AG08396 (cell line): ENCODE data around the gene TNIP1.
A peak's percentile ranks its signal among the peaks of the same experiment; 100 is the strongest.

ENCODE experiments used
- DNase-seq: peaks from one replicate; pipeline ENCODE4 v3.0.0; 2012; ENCODE audit warnings: low spot score, mixed read lengths

The TNIP1 gene

GRCh38 chr5:151039665-151040064, 41.2 kb downstream of the TNIP1 start:
- no peak for DNase-seq

GRCh38 chr5:151038801-151039238, 42.0 kb downstream of the TNIP1 start:
- DNase-seq: no peak

- DNase-seq: no peak
These were observed 42.5 kb downstream of the TNIP1 start for GRCh38 chr5:151038412-151038745.

DNA sequence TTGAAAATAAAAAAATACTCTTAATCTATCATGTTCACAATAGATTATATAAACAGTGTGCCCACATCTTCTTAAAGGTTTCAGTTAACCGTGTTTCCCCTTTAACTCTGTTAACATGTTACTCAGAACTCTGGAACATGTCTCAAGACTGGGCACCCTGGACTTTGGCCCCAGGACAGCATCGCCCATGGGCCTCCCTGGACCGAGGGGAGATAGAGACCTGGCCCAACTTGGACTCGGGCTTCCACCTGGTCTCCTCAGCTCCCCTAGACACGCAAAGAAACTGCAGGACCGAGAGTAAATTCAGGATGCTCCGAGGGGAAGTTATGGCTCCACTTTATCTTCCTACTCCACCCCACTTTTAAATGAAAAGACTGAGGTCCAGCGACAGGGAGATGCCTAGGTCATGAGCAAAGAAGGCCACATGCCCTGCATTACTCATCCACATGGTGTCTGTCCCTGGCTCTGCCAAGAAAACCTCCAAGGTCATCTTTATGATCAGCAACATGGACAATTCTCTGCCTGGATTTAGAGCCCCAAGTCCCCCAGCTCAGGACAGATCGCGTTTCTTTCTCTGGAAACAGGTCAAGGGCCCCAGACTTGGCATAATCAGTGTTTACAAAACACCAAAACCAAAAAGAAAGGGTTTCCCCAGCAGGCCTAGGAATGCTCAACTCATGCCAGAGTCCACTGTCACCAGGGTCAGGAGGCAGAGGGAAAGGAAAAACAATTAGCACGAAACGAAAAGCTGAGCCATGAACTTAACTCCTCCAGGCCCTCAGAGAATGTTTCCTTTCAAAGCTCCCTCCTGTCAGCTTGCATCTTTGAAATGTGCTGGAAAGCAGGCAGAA, 43.0 kb downstream of the TNIP1 start:
- peak; percentile 84 for DNase-seq

GRCh38 chr5:151036556-151036955, 44.3 kb downstream of the TNIP1 start:
- DNase-seq: no peak

DNA sequence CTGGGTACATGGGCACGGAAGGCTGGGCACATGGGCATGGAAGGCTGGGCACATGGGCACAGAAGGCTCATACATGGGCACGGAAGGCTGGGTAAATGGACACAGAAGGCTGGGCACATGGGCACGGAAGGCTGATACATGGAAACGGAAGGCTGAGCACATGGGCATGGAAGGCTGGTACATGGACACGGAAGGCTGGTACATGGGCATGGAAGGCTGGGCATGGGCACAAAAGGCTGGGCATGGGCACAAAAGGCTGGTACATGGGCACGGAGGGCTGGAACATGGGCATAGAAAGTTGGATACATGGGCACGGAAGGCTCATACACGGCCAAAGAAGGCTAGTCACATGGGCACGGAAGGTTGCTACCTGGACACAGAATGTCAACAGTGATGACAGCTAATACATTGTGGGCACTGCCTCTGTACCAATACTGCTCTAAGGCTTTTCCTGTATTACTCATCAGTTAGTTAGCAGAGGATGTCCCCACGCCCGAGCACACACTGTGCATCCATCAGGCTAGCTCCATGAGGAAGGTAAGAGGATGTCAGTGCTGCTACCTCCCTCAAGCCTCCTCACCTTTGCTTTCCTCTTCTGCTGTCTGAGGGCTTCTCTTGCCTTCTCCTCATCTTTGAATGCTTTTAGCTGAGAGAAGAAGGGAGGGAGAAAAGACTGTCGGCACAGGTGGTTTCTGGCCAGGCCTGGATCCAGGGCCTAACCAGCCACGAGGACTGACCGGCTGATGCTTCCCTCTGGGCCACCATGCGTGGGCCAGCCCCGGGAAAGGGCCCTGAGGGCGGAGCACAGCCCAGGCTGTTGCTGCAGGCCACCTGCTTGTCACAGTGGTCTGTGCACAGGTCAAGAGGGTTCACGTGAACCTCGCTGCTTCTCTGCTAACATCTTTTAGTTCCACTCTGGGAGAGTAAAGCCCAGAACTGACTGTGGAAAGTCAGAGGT, 46.1 kb downstream of the TNIP1 start:
- DNase-seq: no peak

DNA sequence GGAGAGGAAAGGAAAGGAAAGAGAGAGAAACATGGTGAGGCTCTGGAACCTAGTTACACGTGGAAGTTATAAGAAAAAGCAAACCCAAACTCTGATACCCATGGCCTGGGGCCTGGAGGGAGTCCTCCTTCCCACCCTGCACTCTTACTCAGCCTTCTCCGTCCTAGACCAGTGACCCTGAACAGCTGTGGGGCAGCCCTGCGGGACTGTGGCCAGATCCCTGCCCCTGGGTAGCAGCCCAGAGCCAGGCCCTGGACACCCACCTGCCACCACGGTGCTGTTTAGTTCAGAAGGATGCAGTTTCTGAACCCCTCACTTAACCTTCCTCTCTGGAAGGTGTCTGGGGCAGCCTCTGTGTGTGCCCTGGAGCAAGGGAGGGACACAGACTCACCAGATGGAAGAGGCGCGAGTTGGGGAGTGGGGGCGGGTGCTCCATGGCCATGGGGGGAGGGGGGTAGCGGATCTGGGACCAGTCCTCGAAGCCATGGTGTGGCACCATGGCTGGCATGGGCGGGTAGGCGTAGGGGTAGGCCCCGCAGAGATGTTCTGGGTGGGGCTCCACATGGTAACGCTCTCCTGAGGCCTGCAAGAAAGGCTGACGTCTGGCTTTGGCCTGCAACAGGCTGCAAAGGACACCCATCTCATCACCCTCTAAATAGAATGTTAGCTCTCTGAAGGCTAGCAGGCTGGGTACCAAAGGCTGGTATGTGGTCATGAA, 47.5 kb downstream of the TNIP1 start:
- DNase-seq: no peak

- DNase-seq: no peak
These were observed 49.3 kb downstream of the TNIP1 start for GRCh38 chr5:151031554-151031953.

- DNase-seq: peak; percentile 55
These were observed 50.5 kb downstream of the TNIP1 start for GRCh38 chr5:151030379-151030778.

- DNase-seq: no peak
These were observed 50.8 kb downstream of the TNIP1 start for GRCh38 chr5:151030056-151030336.

DNA sequence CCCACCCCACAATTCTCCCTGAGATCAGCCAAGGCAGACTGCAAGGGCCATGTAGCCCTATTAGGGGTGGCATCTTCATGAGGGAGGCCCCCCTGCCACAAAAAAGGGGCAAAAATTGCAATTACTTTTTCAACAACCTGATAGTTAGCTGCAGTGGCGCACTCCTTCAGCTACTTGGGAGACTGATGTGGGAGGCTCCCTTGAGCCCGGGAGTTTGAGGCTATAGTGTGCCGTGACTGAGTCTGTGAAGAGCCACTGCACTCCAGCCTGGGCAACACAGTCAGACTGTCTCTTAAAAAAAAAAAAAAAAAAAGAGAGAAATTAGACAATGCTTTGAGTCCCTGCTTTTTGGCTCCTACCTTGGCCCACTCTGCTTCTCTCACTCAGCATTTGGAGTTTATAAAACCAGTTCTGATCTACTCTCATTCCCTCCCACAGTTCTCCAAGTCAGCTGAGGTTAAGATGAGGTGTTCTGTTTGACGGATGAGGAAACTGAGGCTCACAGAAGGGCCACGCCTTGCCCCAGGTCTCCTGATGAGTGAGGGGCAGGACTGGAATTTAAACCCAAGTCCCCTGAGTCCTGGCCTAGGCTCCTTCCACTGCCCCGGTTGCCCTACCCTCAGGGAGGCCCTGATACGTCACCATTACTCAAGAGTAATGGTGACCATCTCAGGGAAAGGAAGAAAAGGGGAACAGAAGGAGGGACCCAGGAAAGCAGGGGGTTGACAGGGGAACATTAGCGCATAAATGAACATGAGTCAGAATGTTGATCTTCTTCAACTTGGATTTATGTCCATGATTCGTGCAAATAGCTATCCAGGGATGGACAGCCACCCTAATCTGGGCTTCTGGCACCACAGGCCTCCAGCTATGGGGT, 51.4 kb downstream of the TNIP1 start:
- DNase-seq: no peak

DNA sequence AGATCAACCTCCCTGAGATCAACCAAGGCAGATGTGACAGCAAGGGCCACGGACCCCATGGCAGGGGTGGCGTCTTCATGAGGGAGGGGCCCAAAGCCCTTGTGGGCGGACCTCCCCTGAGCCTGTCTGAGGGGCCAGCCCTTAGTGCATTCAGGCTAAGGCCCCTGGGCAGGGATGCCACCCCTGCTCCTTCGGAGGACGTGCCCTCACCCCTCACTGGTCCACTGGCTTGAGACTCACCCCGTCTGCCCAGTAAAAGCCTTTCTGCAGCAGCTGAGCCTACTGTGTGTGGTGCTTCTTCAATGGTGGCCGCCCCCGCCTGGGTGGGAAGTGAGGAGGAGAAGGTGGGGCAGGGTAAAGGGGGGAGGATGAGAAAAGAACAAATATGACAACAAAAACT, 52.1 kb downstream of the TNIP1 start:
- DNase-seq: no peak

GRCh38 chr5:151027961-151028479, 52.8 kb downstream of the TNIP1 start:
- no peak for DNase-seq

DNA sequence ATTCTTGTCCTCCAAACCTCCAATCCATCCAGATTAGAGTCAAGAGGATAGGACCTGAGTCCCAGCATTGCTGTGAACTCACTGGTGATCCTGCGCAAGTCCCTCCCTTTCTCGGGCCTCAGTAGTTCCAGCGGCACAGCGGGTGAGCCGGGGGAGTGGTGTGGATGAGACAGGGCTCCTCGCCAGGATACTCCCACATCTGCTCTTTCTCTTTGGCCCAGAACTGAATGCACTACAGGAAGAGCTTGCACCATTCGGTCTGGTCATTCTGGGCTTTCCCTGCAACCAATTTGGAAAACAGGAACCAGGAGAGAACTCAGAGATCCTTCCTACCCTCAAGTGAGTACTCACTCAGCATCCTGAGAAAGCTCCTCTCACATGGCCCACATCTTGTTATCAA, 54.2 kb downstream of the TNIP1 start:
- DNase-seq: no peak

DNA sequence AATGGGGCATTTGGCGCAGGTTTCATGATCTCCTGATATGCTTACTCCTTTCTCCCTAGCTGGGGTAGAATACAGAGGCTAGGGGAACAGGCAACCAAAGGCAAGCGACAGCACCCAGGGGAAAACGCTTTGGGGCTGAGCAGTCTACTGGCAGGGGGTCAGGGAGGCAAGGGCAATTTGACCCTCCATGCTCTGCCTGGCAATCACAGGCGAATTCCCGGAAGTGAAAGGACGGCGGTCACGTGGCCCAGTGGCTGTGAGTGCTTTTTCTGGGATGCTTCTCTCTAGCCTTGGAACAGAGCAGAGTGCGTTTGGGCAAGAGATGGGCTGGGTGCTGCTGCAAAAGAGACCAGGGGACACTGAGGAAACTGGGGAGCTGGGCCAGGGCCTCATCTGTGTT, 54.7 kb downstream of the TNIP1 start:
- DNase-seq: no peak

GRCh38 chr5:151025250-151025606, 55.6 kb downstream of the TNIP1 start:
- no peak for DNase-seq

- no peak for DNase-seq
These were observed 56.2 kb downstream of the TNIP1 start for GRCh38 chr5:151024440-151025249.

DNA sequence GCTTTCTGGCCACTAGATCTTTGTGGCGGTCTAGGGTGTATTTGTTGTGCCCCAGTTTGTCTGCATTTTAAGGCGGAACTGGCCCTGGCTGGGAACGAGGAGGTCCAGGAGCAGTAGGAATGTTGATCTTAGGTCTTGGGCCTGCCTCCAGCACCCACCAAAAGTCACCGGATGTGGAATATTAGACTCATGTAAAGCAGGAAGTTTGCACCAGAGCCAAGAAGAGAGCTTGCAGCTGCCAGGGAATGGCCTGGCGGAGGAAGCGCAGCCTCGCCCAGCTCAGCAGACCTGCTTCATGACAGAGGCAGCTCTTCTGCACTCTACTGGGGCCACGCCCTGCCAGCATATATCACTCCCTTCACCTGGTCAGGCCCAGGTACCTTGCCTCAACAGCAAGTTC, 57.2 kb downstream of the TNIP1 start:
- peak; percentile 82 for DNase-seq

DNA sequence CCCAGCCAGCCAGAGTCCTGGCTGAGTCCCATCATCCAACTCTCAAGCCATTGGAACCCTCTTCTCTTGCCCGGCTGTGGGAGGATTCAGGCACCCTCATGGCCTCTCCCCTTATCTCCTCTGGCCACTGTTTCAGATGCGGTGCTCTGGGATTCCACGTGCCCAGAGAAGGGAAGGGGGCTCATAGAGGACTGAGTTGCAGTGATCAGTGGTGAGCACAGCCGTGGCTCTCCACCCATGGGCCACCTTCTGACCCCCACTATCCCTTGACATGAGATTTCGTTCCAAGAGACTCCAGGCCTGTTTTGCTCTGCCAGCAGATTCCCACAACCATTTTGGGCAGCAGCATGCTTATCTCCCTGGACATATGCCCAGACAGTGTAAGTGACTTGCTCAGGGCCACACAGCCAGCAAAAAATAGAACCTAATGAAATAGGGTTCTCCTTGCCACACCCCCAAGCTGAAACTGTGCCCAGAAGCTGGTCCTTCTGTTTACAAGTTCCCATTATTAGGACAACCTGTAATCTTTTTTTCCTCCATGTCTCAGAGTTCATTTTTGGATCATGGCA, 57.7 kb downstream of the TNIP1 start:
- peak; percentile 75 for DNase-seq

DNA sequence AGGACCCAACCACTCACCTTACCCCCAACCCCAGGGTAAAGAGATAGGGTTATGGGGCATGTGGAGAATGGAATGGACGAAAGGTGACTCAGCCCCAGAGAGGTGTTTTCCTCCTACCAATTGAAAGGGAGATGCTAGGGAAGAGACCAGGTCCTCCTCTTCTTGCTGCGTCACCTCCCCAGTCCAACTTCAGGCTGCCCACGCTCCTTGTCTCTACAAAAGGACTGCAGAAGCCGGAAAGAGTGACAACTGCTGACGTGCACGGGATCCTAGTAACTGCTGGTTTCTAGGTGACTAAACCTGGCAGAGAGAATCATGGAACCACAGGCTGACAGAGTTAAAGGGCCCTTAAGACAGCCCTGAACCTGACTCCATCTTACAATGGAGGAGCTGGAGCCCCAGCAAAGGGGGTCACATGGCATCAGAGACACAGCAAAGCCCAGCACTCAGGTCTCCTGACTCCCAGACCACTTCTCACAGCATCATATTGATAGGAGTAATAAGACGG, 58.3 kb downstream of the TNIP1 start:
- peak; percentile 75 for DNase-seq
